CD4-positive, alpha-beta T cell treated with Interleukin-4 for 4 hours (primary cell): ENCODE results near the gene RFTN2.
"Not testable (repeated sequence)": the region's sequence is repeated elsewhere in the genome, so short reads cannot be mapped to it uniquely, and the experiment has no call there.

ENCODE experiments used
- DNase-seq: peaks from one replicate; pipeline ENCODE4 v3.0.0-alpha.2; 2020

The RFTN2 gene

DNA sequence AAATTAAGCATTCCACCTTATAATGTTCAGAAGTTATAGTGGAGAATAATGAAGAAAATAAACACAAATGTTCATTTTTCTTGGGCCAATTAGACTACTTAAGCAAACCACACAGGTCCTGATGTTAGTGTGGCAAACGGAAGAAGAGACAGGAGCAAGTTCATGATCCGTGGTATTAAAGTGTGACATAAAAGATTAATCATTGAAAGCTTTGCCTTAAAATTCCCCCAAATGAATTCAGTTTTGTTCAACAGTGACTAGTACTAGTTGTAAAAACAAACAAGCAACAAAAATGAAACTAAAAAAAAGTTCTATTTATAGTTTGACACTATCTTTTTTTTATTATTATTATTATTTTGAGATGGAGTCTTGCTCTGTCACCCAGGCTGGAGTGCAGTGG, 73.7 kb downstream of the RFTN2 start:
- no peak for DNase-seq

GRCh38 chr2:197600306-197600705, 75.1 kb downstream of the RFTN2 start:
- no peak for DNase-seq

DNA sequence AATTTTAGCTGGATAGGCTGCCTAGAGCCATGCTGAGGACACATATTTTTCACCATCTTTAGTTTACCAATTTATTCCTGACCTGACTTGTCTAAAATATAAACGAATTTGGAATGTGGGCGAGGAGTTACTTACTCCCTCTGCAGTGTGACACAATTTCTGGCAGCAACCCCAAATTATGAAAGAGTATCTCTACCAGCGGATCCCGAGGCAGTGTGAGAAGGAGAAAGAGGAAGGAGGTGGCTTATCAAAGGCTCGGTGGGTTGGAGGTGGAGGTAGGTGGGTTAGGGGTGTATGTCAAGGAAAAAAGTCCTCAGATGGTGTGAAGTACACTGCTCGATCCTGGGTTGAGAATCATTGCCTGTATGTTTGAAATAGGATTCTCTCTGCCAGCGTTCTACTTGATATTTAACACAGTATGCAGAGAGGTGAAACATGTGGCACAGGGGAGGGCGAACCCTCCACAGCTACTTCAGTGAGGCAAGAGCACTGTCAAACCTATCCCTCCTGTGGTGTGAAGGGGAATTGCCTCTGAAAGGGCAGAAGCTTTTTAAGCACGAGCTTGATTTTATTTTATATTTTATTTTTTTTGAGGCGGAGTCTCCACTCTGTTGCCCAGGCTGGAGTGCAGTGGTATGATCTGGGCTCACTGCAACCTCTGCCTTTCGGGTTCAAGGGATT, 76.0 kb downstream of the RFTN2 start:
- no peak for DNase-seq

GRCh38 chr2:197598450-197598849, 76.9 kb downstream of the RFTN2 start:
- DNase-seq: no peak

- DNase-seq: no peak
Observed at GRCh38 chr2:197597166-197597565, 78.2 kb downstream of the RFTN2 start.

DNA sequence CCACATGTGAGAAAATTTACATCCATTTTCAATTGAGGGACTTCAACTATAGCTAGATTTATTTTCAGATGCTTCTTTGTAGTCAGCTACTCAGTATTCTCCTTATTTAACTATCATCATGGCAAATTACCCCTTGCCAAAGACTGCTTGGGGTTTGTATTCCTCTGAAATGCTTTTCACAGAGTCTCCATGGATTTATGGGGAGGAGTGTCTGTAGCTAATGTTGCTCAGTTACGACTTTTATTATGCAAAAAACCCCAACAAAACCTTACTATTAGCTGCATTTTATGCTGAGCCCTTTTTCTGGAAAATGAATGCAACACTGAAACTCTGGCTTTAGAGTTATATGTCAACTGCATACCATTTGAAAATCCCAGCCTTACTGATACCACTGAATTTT, 78.6 kb downstream of the RFTN2 start:
- DNase-seq: no peak

DNA sequence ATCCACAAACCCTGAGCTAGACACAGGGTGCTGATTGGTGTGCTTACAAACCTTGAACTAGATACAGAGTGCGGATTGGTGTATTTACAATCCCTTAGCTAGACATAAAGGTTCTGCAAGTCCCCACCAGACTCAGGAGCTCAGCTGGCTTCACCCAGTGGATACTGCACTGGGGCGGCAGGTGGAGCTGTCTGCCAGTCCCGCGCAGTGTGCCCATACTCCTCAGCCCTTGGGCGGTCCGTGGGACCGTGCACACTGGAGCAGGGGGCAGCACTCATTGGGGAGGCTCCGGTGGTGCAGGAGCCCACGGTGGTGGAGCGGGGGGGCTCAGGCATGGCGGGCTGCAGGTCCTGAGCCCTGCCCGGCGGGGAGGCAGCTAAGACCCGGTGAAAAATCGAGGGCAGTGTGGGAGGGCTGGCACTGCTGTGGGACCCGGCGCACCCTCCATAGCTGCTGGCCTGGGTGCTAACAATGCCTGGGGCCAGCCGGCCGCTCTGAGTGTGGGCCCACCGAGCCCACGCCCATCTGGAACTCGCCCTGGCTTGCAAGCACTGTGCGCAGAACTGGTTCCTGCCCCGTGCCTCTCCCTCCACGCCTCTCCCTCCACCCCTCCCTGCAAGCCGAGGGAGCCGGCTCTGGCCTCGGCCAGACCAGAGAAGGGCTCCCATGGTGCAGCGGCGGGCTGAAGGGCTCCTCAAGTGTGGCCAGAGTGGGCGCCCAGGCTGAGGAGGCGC, 83.9 kb downstream of the RFTN2 start:
- no peak for DNase-seq

GRCh38 chr2:197587255-197587654, 88.1 kb downstream of the RFTN2 start:
- DNase-seq: not testable (repeated sequence)

- DNase-seq: not testable (repeated sequence)
Observed at GRCh38 chr2:197580166-197580565, 95.2 kb downstream of the RFTN2 start.

DNA sequence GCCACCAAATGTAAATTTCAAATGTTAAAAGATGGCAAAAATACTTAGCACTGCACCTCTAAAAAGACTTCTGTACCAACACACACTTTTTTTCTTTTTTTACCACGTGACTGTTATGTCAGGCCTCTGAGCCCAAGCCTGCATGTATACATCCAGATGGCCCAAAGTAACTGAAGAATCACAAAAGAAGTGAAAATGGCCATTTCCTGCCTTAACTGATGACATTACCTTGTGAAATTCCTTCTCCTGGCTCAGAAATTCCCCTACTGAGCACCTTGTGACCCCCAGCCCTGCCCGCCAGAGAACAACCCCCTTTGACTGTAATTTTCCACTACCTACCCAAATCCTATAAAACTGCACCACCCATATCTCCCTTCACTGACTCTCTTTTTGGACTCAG, 97.1 kb downstream of the RFTN2 start:
- not testable (repeated sequence) for DNase-seq

DNA sequence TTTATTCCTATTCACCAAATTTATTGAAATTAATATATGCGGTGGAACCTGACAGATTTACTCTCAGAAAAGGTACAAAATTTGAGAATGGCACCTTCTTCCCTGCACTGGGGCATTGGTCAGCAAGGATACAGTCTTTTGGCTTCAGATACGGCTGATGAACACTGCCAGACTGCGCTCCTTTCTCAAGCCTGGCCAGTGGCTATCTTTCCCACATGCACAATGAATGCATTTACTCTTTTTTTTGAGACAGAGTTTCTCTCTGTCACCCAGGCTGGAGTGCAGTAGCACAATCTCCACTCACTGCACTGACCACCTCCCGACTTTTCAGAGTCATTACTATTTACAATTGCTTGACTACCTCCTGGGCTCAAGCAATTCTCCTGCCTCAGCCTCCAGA, 97.9 kb downstream of the RFTN2 start:
- DNase-seq: no peak

DNA sequence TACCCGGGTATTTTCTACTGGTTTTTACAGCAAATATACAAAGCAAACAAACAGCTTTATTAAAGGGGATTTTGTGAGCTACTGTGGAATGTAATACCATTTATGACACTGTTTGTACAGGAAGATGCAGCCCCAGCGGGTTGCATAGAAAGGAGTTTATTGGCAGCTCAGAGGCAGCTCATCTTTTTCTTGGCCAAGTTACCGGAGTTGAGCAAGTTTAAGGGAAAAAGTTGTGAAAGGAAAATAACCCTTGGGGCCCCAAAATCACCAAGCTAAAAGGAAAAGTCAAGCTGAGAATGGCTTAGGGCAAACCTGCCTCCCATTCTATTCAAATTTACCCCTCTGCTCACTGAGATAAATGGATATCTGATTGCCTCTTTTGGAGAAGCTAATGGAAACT, 98.8 kb downstream of the RFTN2 start:
- no peak for DNase-seq

GRCh38 chr2:197575987-197576386, 99.4 kb downstream of the RFTN2 start:
- DNase-seq: no peak

GRCh38 chr2:197573608-197574007, 101.8 kb downstream of the RFTN2 start:
- no peak for DNase-seq

GRCh38 chr2:197571627-197572271, 103.6 kb downstream of the RFTN2 start:
- DNase-seq: no peak

- DNase-seq: no peak
Observed at GRCh38 chr2:197560146-197560665, 115.2 kb downstream of the RFTN2 start.

DNA sequence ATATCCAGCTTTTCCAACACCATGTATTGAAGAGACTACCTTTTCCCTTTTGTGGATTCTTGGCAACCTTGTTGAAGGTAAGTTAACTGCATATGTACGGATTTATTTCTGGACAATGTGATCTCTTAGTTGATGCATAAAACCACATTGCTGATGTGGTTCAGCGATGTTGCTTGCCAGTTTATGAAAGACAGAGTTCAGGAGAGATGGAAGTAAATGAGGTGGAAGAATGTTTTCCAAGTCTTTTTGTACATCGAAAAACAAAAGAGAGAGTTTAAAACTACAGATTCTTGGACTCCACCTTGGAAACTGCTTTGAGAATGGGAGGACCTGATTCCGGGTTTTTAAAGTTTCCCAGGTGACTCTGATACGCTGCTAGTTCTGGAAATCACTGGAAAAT, 115.7 kb downstream of the RFTN2 start:
- DNase-seq: no peak

GRCh38 chr2:197558393-197558792, 117.0 kb downstream of the RFTN2 start:
- DNase-seq: no peak

DNA sequence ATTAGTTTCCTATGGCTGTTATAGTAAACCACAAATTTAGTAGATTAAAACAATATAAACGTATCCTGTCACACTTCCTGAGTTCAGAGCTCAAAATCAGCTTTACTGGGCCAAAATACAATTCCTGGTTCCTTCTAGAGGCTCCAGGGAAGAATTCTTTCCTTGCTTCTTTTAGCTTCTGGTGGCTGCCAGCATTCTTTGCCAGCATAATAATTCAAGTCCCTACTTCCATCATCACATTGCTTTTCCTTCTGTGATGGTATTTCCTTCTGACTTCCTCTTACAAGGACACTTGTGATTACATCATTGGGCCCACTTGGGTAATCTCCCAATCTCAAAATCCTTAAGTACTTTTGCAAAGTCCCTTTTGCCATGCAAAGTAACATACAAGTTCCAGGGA, 118.9 kb downstream of the RFTN2 start:
- no peak for DNase-seq

- DNase-seq: no peak
Observed at GRCh38 chr2:197555467-197555866, 119.9 kb downstream of the RFTN2 start.

- DNase-seq: not testable (repeated sequence)
Observed at GRCh38 chr2:197551260-197551659, 124.1 kb downstream of the RFTN2 start.

GRCh38 chr2:197548582-197548981, 126.8 kb downstream of the RFTN2 start:
- DNase-seq: no peak

- DNase-seq: no peak
Observed at GRCh38 chr2:197547163-197547900, 128.1 kb downstream of the RFTN2 start.
